ENCODE measurements around the gene BRD8.
"Not testable (repeated sequence)": the region's sequence is repeated elsewhere in the genome, so short reads cannot be mapped to it uniquely, and the experiment has no call there.

BRD8 gene

DNA sequence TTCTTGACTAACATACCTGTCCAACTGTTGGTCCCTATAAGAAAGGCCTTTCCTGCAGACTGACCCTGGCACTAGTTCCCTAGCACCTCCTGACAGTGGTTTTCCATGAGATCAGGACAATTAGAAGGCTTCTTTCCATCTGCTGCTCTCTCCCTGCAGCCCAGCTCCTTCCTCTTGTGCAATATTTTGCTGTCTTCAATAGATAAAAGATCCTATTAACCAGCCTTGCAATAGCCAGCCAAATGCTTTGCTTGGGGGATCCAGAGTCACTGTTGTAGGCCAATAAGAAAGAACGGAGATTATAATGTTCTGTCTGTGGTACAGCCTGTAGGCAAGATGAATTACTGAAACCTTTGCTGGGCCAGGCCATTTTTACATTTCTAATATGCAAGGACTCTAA lies 20.8 kb downstream of the BRD8 start:
- no peak for DNase-seq (ENCODE audit: low spot score)

DNA sequence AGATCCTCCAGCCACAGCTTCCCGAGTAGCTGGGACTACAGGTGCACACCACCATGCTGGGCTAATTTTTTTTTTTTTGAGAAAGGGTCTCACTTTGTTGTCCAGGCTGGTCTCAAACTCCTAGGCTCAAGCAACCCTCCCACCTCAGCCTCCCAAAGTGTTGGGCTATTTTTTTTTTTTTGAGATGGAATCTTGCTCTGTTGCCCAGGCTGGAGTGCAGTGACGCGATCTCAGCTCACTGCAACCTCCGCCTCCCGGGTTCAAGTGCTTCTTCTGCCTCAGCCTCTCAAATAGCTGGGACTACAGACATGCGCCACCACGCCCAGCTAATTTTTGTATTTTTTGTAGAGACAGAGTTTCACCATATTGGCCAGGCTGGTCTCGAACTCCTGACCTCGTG lies 22.5 kb downstream of the BRD8 start:
- not testable (repeated sequence) for DNase-seq (ENCODE audit: low spot score)

DNA sequence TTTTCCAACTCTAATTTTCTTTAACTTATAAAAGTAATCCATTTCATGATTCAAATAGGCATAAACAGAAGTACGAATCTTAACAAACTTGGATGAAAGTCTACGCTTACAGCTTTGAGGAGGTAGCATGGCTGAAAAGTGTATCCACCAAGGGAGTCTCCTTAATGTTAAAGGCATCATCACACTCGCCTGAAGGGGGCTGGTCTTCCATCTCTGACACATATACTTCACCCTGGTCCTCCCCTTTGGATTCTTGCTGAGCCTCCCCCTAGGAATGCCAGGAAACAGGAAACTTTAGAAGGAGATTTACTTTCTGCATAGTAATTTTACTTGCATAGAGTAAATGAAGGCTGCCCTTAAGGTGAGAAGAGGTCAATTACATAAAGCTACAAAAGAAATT lies 28.9 kb downstream of the BRD8 start:
- no peak for DNase-seq (ENCODE audit: low spot score)

DNA sequence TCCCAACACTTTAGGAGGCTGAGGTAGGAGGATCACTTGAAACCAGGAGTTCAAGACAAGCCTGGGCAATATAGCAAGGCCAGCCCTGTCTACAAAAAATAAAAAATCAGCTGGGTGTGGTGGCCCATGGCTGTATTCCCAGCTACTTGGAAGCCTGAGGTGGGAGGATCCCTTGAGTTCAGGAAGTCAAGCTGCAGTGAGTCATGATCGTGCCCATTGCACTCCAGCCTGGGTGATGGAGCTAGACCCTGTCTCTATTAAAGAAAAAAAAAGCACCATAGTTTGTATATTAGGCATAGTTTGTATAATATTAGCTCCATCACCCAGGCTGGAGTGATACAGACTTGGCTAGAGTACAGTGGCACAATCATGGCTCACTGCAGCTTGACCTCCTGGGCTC lies 29.6 kb downstream of the BRD8 start:
- DNase-seq (ENCODE audit: low spot score), result no peak

DNA sequence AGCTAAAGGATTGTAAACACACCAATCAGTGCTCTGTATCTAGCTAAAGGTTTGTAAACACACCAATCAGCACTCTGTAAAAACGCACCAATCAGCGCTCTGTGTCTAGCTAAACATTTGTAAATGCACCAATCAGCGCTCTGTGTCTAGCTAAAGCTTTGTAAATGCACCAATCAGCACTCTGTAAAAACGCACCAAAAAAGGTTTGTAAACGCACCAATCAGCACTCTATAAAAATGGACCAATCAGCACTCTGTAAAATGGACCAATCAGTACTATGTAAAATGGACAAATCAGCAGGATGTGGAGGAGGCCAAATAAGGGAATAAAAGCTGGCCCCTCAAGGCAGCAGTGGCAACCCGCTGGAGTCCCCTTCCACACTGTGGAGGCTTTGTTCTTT lies 34.9 kb downstream of the BRD8 start:
- DNase-seq (ENCODE audit: low spot score), result not testable (repeated sequence)

DNA sequence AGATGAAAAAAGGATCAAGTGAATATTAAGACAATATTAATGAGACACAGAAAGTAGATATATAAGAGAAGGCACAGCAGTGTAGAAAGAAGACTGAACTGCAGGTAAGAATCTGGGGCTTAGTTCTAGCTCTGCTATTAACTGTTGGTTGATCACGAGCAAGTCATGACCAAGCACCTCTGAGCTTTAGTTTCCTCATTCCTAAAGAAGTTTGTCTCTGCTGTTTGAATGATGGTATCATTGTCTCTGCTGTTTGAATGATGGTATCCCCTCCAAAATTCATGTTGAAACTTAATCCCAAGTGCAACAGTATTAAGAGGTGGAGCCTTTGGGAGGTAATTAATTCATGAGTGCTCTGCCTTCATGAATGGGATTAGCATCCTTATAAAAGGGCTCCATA lies 36.7 kb downstream of the BRD8 start:
- no peak for DNase-seq (ENCODE audit: low spot score)

DNA sequence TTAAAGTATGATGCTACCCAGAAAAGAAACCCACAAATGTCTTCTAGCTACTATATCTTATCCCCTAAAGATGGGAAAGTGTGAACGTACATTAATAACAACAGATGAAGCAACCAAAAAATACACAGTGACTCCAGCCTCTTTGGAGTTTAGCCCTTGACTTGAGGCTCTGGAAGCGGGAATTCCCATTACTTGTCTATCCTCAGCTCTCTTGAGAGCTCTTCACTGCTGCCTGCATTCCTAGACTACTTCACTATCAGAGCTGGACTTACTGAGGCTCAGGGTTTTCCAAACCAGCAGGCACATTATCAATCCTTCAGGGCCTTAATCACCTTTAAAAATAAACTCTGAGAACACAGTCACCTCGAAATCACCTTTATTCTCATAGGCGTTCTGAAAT lies 38.2 kb downstream of the BRD8 start:
- DNase-seq (ENCODE audit: low spot score), result no peak

DNA sequence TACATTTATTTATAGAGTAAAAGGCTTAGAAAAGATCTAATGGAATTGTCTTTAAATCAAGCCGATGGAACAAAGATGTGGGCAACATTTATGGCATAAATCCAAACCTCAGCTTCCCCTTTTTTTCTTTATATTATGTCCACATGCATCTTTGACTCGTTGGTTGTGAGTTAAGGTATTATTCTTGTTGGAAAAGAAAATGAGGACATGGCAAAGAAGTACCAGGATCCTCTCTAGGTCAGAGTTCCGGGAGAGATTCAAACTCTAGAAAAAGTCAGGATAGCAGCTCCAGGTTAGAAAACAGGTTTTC lies 38.7 kb downstream of the BRD8 start:
- DNase-seq (ENCODE audit: low spot score), result no peak

DNA sequence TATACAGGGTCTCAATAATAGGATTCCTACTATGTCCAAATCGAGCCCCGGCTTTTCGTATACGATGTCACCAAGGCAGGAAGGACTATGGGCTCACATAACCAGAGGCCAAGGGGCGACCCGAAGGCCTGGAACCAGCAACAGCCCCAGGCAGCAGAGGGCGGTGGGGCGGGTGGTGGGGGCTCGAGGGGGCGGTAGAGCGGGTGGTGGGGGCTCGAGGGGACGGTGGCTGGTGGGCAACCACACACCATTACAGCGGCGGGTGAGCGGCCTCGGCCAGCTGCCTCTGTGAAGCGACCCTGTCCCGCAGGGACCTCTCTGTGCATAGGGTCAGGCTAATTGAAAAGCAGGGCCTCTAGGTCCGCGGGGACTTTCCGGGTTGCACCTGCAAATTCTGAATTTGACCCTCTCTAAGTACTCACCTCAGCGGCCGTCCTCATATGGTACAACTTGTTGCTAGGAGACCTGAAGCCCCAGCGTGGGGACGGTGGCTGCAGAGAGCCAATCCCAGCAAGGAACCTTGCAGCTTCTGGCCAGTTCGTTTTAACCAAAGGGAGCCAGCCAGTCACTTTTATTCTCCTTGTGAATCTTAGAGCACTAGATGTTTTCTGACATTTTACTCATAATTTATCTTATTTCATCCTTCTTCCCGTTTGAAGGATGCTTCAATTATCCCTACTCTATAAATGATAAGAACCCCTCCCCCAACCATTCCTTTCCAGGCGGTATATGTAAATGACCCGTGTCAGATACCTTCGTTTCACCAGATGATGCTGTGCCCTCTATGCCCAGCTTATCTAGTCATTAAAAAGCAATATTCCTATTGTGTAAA lies 39.3 kb downstream of the BRD8 start, which contains the start of gene NME5:
Gene NME5 (minus strand): TSS at position 480 of the 832 bp plus-strand sequence. CDS start 648 bp downstream, outside the sequence.
- DNase-seq (ENCODE audit: low spot score), result no peak

DNA sequence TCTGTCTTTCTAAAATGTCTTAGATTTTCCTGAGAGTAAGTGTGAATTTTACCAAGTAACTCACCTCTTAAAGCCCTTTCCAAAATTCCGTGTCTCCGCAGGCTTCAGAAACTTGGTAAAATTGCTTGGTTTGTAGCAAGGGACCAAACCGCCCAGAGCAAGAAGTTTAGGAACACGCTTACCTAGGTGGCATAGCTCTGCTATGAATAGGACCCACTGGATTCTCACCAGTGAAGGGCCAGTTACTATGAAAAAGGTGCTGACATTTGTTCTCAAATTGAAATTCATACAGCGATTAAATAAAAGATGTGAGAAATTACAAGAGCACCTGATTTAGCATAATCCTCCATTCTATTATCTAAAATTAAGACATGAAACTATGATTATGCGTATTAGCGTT lies 45.9 kb downstream of the BRD8 start:
- DNase-seq (ENCODE audit: low spot score), result no peak

DNA sequence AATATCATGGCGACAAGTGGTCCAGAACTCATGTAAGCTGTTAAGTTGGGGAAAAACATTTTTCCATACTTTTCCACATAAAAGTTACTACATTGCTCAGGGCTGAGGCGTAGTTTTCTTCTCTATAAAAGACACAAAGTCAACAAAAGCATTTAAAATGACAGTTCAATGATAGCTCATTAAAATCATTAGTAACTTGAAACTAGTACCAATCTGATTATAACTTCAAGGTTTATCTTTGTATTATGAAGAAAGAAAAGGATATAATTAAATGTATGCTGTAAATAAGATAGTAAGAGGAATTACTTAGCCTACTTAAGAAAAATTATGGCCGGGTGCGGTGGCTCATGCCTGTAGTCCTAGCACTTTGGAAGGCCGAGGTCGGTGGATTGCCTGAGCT lies 49.1 kb downstream of the BRD8 start:
- DNase-seq (ENCODE audit: low spot score), result no peak

DNA sequence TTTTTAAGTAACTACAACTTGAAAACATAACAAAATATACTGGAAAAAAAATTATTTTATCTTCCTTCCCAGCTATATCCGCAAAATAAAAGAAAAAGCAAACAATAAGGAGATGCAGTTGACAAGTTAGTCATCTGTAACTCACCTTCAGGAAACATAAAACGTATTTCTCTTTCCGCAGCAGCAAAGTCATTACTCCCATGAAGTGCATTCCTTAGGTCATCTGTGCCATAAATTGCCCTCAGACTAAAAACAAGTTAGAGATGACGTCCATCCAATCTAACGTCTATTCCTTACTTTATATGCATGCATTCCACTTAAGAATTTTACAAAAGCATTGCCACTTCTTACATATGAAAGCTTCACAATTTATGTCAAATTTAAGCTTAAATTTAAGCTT lies 50.1 kb downstream of the BRD8 start:
- no peak for DNase-seq (ENCODE audit: low spot score)

DNA sequence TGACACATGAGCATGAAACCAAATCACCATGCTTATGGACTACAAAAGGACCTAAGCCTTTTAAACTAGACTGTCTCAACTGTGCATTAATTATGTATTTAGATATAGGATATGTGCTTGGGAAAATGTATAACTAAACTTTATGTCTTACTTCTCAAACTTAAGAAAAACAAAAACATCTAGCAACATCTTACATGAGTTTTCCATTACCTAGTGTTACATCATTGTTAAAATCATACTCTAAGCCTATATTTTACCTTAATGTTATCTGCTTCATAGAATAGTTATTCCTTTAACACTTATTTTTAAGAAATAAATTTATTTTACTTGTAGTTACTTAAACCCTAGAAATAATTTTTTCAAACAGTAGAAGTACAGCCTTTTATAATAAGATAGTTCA lies 63.2 kb downstream of the BRD8 start:
- no peak for DNase-seq (ENCODE audit: low spot score)

DNA sequence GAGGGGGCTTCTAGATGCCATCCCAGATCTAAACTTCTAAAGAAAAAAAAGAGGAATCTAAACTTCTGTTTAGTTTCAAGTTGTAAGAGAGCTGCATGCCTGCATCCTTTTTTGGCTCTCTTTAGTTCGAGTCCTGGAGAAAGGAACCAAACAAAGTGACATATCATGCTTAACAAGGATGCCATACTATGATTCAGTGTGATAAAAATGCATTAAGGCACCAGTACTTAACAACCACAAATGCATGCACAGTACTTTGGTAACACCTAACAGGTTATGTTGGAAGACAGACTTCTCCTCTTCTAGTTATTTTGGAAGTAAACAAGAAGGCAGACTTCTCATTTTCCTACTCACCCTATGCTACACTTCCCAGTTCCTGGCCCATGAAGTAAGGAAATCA lies 66.5 kb downstream of the BRD8 start:
- DNase-seq (ENCODE audit: low spot score), result no peak

DNA sequence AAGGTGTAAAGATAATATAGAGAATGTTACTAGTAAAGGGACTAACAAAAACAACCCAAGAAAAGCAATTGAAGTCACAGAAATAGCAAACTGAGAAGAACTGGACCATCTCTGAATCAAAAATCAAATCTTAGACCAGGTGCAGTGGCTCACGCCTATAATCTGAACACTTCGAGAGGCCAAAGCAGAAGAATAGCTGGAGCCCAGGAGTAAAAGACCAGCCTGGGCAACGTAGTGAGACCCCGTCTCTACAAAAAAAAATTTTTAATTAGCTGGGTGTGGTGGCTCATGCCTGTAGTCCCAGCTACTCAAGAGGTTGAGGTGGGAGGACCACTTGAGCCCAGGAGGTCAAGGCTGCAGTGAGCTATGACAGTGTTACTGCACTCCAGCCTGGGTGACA lies 67.2 kb downstream of the BRD8 start:
- no peak for DNase-seq (ENCODE audit: low spot score)

DNA sequence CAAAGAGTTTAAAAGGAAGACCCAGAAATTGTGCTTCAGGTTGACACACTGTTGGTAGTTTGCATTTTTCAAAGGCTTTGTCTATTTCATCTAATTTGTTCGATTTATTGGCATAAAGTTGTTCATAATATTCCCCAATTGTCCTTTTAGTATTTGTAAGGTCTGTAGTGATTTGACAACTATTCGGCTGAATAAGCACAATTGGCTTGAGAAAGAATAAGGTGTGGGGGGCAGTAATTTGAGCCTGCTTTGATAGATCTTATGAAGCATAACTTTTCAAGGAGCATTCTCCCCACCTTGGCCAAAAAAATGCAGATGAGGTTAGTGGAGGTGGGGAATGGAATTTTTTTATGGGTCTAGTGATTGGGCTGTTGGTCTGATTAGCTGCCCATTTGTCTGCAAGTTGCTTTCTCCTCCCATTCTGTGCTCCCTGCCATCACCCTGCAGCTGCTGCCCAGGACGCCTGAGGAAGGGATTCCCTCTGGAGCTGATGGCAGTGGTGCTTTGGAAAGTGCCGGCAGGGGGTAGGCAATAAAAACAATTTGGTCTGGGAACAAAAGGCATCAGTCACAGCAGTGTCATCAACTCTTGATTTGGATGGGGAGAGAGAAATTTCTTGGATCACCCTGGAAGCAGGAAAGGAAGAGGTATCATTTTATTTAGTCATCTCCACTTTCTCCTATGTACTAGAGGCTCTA lies 68.0 kb downstream of the BRD8 start:
- DNase-seq (ENCODE audit: low spot score), result no peak

DNA sequence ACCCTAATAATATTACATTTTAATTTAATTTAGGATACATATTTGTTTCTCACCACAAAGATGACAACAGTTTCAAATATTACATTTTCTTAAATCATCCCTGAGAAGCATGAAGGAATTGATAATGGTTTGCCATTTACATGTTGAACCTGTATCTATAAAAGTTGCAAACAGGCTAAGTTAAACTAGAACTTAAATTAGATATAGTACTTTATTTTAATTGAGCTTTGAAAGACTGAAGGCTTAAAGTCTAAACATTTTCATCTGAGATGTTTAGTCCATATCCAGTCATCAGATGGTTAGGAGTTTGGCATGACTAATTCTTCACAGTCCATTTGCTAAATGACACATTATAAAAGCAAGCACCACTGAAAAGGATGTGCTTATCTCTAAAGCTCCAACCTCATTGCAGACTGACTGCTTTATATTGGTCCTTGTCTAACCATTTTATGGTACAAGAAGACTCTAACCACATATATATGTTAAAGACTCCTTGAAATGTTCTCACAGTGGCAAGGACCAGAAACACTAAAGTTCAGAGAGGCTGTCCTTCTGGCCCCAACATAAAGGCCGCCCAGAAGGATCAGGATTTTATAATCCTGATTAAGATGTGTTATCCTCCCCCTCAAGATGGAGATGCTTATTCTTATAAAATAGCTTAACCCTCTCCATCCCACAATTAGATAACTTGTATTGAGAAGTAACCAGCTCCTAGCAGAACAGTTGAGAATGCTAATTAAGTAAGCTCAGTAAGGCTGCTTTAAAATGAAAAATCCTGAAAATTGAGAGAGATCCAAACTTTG lies 68.8 kb downstream of the BRD8 start:
- DNase-seq (ENCODE audit: low spot score), result no peak

DNA sequence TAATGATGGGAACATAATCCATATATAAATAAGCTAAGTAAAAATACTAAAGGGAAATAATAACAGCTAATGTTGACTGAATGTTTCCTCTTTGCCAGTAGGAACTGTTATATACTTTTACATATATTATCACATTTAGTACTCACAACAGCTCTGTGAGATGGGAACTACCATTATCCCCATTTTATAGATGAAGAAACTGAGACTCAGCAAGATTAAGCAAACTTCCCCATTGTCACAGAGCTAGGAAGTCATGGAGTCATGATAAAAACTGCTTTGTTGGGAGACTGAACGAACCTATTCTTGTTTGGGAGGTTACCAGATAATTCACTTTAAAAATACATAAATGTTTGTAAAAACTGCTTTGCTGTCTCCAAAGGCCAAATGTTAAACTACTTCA lies 71.2 kb downstream of the BRD8 start:
- no peak for DNase-seq (ENCODE audit: low spot score)

DNA sequence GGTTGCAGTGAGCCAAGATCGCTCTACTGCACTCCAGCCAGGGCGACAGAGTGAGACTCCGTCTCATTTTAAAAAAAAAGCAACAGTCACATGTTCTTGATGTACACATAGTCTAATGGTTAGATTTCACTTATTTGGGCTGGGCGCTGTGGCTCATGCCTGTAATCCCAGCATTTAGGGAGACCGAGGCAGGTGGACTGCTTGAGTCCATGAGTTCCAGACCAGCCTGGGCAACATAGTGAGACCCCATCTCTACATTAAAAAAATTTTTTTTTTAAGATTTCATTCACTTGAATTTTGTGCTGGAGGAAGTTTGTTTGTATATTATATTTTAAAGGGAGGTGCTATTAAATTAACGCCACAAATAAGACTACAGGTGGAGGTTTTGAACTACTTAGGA lies 72.7 kb downstream of the BRD8 start:
- DNase-seq (ENCODE audit: low spot score), result no peak

DNA sequence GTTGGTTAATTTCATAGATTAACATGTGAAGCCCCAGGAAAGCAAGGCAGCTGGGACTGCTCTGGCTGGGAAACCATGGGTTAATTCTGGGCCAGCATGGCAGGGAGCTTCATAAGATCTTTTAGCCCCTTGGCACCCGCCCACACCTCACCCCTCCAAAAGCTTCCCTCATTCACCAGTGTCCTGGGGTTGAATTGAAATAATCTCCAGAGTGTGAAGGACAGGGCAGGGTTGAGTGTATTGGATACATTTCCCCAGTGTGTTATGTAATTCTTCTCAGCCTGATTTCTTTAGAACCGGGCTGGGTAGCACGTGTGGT lies 75.2 kb downstream of the BRD8 start:
- DNase-seq (ENCODE audit: low spot score), result no peak

DNA sequence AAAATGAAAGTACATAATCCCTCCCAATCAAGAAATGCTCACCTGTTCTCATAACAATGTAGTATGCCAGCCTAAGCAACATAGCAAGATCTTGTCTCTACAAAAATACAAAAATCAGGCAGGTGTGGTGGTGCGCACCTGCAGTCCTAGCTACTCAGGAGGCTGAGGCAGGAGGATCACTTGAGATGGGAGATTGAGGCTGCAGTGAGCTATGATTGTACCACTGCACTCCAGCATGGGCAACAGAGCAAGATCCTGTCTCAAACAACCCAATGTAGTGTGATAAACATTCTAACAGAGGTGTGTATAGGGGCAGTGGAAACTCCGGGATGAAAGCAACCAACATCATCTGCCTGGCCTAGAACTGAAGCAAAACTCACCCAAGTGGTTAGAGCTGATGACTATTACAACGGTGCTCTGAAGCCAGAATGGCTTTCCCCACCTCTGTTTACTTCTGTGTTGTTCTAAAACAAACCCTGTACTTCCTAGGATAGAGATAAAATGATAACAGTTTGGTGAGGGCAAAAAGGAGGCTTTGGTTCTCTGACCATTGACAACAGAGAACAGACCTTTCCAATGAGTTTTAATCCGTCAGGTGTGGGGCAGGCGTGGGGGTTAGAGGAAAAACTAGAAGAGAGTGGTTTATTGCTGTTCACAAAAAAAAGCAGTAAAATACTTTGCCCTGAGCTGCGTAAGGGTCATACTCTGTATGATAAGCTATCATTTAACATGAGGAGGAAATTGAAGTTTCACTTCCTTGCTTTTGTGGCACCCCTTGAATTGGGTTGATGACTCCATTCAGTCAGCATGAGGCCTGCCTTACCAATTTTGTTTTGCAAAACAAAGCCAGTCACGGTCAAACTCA lies 75.7 kb downstream of the BRD8 start:
- DNase-seq (ENCODE audit: low spot score), result no peak
